GM10847 (cell line): ENCODE data around the gene LRRC18.

ENCODE experiments used
- POLR2A ChIP-seq: IDR thresholded peaks from 2 replicates; pipeline ENCODE4 v1.6.1; 2011; ENCODE audit not compliant: insufficient read length; ENCODE audit errors: extremely low read depth

The LRRC18 gene

GRCh38 chr10:48939790-48940325 lies at the start of gene LRRC18:
LRRC18 (minus strand) TSS chr10:48939840; CDS start chr10:48914155, 25,685 bp downstream.
- no peak for TF ChIP-seq POLR2A

DNA sequence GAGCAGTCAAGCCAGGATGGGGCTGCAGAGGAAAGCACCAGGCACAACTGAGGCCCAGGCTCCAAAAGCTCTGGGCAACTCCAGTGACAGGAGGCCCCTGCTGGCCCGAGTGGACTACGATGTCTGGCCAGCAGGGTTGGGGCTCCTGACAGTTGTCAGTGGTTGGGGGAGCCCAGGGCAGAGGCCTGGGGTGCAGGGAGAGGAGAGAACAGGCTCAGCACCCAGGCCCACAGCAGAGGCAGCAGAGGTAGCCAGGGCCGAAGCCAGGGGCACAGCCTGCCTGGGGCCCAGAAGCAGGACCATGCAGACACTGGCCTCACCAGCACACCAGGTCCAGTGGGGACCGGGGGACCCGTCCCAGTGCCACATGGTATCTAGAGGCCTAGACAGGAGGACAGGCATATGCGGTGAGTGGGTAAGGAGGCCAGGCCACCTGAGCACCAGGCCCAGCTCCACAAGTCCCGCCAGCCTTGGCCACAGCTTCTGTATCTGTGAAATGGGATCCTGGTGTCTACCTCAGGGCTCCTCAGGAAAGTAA lies 46.0 kb upstream of the LRRC18 start:
- TF ChIP-seq POLR2A = no peak

DNA sequence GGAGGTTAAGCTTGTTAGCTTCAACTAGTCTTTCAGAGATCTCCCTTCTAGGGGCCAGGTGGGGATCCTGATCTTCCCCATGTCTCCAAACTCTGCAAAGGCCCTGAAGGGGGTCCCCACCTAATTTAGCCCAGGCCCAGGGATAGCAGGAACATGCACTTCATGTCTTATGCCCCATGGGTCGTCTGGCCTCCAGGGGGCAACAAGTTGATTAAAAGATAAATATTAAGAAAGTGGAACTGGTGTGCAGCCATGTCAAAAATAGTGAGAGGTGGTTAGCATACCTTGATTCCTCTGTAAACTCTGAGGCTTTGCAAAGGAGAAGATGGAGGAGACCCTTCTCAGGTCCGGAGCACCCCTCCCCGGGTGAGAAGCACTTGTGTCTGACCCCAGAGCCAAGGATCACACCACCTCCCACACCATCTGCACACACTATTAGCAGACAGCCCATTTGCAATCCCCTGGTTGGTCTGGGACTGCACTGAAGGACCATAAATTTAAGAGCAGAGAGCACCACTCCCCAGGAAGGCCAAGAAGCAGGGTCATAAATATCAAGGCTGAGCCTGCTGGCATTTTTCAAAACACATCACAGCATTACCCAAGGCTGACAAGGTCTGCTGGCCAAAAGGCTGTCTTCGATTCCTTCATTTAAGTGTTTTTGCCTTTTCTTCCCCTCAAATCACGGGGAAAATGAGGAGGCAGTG lies 44.2 kb upstream of the LRRC18 start:
- TF ChIP-seq POLR2A = no peak

DNA sequence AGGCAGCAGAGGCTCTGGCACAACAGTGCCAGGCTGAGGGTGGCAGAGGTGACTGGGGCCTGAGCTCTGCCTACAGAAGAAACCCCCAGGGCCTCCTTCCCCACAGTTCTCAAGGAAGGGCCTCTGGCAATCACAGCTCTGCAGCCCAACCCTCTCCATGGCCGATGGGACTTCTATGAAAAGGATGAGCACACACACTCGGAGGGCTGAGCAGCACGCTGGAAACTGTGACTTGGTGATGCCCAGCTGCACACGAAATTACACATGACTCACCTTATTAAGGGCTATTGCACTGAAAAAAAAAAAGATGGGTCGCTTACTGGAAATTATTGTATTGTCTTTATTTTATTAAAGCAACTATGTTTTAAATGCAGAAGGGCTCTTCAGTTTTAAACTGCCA lies 42.9 kb upstream of the LRRC18 start:
- no peak for TF ChIP-seq POLR2A

DNA sequence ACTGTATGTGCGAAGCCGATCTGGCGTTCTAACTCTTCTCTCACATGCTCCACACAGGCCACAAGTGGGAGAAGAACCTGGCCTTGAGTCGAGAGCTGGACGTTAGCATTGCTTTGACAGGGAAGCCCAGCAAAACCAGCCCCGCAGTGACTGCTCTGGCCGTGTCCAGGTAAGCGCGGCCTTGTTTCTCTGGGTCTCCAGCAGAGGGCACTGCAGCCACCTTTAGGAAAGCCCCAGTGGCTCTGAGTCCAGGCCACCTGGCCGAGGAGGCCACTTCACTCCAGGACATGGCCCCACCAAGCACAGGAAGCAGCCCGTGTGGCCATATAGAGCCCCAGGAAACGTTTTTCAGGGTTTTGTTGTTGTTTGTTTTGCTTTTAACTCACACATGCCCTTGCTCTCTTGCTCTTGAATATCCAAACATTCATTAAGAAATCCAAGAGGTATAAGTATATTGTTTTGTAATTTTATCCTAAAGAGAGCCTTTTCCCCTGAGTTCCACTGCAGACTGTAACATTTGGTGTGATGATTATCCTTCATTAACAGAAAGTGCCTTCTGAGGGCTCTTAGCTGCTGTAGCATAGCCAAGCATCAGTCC lies 41.8 kb upstream of the LRRC18 start:
- TF ChIP-seq POLR2A = no peak

DNA sequence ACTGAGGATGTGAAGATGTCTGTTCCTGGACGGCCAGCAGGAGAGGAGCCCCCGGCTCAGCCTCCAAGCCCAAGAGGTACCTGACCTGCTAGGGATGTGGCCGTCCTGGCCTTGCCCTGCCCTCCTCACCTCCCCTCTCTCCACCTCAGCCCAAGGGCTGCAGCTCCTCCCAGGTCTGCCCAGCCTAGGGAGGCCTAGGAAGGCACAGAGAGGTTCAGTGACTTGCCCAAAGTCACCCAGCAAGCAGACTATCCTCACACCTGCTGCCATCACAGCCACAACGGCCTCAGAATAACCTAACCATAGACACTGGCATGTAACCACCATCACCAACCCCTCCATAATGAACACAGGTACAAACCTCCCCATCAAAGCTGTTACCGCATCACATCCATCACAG lies 38.7 kb upstream of the LRRC18 start:
- TF ChIP-seq POLR2A = no peak

DNA sequence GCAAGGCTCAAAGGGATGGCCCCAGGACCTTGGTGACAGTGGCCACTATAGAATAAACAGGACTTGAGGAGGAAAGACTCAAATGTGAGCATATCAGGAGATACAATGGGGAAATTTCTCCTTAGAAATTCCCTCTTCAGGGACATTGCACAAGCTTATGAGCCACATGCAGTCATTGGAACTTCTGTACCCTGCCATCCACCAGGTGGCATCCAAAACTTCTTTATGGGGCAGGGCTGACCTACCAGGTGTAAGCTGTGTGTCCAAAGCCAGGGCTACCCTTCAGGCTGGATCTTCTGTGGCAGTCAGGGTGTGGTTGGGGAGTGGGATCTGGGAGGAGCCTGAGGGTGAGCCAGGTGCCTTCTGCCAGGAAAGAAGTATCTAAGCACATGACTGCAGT lies 36.6 kb upstream of the LRRC18 start:
- no peak for TF ChIP-seq POLR2A

DNA sequence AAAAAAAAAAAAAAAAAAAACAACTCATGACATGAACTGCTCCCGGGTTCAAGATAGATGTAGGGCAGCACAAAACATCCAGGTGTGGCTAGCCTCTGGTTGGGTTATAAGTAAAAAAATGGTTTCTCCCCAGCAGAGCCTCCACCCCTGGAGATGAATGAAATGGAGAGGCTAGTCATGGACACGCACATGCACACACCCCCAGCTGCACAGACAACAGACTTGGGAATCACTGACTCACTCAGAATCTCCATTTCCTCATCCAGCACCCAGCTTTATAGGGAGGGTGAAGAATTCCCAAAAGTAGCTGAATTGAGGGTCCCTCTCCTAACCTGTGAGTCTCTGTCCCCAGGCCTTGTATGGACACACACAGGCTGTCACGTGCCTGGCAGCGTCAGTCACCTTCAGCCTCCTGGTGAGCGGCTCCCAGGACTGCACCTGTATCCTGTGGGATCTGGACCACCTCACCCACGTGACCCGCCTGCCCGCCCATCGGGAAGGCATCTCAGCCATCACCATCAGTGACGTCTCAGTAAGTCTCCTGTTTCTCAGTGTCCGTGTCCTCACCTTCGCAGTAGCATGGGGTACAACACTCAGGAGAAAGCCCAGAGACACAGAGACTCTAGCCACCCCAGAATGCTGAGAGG lies 35.0 kb upstream of the LRRC18 start:
- no peak for TF ChIP-seq POLR2A

- TF ChIP-seq POLR2A = no peak
Measured at GRCh38 chr10:48973065-48973464, 33.4 kb upstream of the LRRC18 start.

GRCh38 chr10:48970654-48971053 lies 31.0 kb upstream of the LRRC18 start:
- no peak for TF ChIP-seq POLR2A

DNA sequence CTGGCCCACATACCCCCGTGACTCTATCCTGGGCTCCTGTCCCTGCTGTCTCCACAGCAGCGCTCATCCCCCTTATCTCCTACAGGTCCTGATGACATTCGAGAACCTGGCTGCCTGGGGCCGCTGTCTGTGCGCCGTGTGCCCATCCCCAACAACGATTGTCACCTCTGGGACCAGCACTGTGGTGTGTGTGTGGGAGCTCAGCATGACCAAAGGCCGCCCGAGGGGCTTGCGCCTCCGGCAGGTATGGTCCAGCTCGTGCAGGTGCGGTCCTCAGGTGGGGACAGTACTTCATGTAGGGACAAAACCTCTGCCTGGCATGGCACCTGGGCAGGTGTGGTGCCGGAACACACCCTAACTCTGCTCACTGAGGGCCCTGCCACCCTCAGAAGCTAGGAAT lies 30.4 kb upstream of the LRRC18 start:
- TF ChIP-seq POLR2A = no peak

DNA sequence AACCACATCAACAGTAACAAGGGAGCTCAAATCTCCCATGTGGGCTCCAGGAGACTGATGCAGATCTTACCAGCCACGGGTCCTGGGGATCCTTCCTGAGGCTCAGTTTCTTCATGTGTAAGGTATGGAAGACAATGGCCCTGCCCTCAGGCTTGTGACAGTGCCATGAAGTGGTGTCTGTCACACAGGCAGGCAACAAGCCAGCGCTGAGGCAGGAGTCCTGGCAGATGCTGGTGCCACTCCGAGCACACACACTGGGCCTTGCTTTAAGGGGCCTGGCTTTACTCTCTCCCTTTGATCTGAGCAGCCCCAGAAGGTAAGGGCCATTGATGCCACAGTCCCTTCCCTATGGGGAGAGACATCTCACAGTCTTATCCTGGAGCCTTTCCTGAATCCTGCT lies 28.4 kb upstream of the LRRC18 start:
- TF ChIP-seq POLR2A = no peak

DNA sequence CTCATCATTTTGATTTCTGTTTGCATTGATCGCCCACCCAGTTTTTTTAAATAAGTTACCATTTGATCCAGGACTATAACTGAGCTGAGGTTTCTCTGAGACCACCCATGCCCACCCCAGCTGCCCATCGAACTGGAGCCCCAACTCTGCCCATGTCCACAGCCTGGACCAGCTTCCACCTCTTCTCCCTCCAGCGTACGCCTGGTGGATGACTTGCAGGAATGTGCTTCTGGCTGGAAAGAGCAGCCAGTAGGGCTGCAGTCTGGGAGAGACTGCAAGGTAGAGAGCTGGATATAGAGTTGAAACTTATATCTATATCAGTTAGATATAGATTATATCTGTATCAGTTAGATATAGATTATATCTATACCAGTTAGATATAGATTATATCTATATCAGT lies 25.8 kb upstream of the LRRC18 start:
- TF ChIP-seq POLR2A = no peak

DNA sequence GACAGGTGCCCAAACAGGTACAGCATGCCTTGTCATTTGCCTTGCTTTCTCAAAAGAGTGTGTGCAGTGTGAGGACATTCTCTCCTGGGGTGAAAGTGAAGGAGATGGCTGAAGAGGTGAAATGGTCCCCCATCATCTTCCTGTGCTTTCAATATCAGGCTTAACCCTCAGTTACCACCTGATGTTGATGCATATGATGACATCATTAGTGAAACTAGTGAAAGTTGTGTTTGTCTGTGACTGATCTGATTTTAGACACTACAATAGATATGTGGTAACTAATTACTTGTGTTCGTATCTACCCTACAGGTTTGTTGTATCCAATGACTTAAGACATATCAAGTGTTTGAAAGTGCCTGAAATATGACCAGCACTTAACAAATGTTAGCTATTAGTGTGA lies 24.4 kb upstream of the LRRC18 start:
- TF ChIP-seq POLR2A = no peak

DNA sequence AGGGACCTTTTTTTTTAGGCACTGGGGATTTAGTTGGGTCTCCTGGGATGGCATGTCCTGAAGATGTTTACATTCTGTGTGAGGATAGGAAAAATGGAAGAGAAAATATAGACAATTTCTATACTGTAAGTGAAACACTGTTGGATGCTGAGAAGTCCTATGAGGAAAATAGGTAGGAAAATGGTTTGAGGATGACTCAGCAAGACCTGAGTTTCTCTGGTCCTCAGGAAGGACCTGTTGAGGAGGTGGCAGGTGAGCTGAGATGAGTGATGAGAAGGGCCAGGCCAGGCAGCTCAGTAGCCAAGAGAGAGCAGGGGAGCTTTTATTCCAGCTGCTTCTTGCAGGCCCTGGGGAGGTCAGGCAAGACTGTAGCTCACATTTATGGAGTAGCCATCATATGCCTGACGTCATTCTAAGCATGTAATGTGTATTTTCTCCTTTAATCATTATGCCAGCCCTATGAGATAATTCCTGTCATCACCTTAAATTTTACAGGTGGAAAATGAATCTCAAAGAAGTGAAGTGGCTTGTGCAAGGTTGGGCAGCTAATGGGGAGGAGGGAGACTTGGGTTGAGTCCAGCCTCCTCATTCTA lies 19.1 kb upstream of the LRRC18 start:
- TF ChIP-seq POLR2A = no peak
